Stimulated activated CD4-positive, alpha-beta T cell treated with anti-CD3 and anti-CD28 coated beads, Interleukin-2, amount 100 ng/mL, for 48 hours (primary cell): ENCODE data around the gene RPAP3.
A peak's percentile ranks its signal among the peaks of the same experiment; 100 is the strongest.
"Not testable (repeated sequence)": the region's sequence is repeated elsewhere in the genome, so short reads cannot be mapped to it uniquely, and the experiment has no call there.

Experiments
- DNase-seq, 2 donors: peaks; one replicate each; pipeline ENCODE4 v3.0.0-alpha.2; 2020

RPAP3 gene

GRCh38 chr12:47652521-47653234, 53.2 kb downstream of the RPAP3 start:
- no peak for DNase-seq

- peak; percentile 20 to 32 for DNase-seq
Measured at GRCh38 chr12:47651368-47652254, 54.2 kb downstream of the RPAP3 start.

DNA sequence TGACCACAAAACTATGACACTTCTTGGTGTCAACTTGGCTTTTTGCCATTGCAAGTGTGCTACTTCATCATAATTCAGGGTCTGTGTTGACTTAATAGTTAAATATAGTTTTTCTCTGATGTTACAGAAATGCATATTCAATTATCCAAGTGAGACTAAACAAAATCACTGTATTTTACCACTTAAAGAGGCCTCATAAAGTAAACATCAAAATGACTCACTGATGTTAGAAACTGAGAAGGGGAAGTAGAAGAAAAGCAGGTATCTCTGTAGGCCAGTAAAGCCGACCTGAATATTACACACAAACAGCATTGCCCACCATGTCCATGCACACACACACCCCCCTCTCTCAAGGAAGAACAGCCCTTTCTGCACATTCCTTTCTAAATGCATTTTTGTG, 55.4 kb downstream of the RPAP3 start:
- no peak for DNase-seq

- no peak for DNase-seq
Measured at GRCh38 chr12:47649381-47649780, 56.4 kb downstream of the RPAP3 start.

- no peak for DNase-seq
Measured at GRCh38 chr12:47648056-47648579, 57.7 kb downstream of the RPAP3 start.

DNA sequence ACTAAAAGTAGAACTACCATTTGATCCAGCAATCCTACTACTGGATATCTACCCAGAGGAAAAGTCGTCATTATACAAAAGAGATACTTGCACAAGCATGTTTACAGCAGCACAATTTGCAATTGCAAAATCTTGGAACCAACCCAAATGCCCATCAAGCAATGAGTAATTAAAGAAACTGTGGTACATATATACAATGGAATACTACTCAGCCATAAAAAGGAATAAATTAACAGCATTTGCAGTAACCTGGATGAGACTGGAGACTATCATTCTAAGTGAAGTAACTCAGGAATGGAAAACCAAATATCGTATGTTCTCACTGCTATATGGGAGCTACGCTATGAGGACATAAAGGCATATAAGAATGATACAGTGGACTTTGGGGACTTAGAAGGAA, 63.5 kb downstream of the RPAP3 start:
- not testable (repeated sequence) for DNase-seq

GRCh38 chr12:47636908-47637780, 68.7 kb downstream of the RPAP3 start:
- DNase-seq: peak; percentile 45 to 46

DNA sequence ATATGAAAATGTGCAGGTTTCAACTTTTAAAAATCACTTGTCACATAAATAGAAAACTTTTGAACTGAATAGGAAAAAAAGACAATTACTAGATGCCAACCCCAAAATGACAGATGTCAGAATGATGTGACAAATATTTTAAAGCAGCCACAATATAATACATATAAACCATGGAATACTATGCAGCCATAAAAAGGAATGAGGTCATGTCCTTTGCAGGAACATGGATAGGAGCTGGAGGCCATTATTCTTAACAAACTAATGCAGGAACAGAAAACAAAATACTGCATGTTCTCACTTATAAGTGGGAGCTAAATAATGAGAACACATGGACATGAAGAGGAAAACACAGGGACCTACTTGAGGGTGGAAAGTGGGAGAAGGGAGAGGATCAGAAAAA, 70.1 kb downstream of the RPAP3 start:
- DNase-seq: not testable (repeated sequence)

DNA sequence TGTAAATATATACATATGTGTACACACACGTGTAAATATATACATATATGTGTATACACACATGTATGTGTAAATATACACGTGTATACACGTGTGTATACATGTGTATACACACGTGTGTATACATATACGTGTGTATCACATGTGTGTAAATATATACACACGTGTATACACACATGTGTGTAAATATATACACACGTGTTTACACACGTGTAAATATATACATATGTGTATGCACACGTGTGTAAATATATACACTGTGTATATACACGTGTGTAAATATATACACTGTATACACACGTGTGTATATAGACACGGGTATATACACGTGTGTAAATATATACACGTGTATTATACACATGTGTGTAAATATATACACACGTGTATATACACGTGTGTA, 71.7 kb downstream of the RPAP3 start:
- no peak for DNase-seq

GRCh38 chr12:47621960-47622359, 83.9 kb downstream of the RPAP3 start:
- no peak for DNase-seq

DNA sequence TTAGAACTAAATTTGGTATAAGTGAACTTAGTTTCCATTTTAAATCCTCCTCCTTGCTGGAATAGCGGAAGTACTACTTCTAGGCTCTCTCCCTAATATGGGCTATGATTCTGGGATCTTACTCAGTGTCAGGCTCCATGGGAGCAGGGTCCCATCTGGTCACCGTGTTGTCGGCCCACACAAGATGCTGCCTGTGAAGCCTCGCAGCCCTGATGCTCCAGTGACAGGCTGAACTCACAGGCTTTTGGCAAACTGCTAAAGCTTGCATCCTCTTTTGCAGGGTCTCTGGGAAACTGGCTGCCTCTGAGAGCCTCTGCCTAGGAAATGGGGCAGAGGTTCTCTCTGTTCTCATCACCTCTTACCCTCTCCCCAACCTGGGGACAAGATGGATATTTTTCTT, 88.4 kb downstream of the RPAP3 start:
- no peak for DNase-seq

- DNase-seq: no peak
Measured at GRCh38 chr12:47616440-47616839, 89.4 kb downstream of the RPAP3 start.

GRCh38 chr12:47615711-47616110, 90.1 kb downstream of the RPAP3 start:
- DNase-seq: no peak

- DNase-seq: no peak
Measured at GRCh38 chr12:47614521-47614920, 91.3 kb downstream of the RPAP3 start.

- DNase-seq: no peak
Measured at GRCh38 chr12:47612953-47613352, 92.9 kb downstream of the RPAP3 start.

DNA sequence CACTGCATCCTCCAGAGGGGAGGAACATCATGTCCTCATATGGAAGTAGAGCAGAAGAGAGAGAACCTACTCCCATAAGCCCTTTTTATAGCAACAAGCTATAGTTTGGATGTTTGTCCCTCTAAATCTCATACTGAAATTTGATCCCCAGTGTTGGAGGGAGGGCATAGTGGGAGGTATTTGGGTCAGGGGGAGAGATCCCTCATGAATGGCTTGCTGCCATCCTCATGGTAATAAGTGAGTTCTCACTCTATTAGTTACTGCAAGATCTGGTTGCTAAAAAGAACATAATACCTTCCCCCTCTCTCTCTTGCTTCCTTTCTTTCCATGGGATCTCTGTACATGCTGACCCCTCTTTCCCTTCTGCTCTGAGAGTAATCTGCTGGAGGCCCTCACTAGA, 93.9 kb downstream of the RPAP3 start:
- no peak for DNase-seq
